Erythroblast (primary cell): ENCODE data around the gene HS3ST6.

Experiments used
- GATA1 ChIP-seq: IDR thresholded peaks from 2 replicates; pipeline ENCODE4 v1.6.1; 2011; ENCODE audit warnings: low read depth, mild to moderate bottlenecking, control low read depth, low read length, moderate library complexity
- POLR2A ChIP-seq: IDR thresholded peaks from 2 replicates; pipeline ENCODE4 v1.6.1; 2011; ENCODE audit warnings: mild to moderate bottlenecking, low read length

GRCh38 chr16:1908184-1908583, 10.0 kb downstream of the HS3ST6 start:
- TF ChIP-seq POLR2A, result no peak
- TF ChIP-seq GATA1, result no peak
